Measurements from ENCODE around the gene ERCC1.

GRCh38 chr19:45468159-45468651, 44.5 kb upstream of the ERCC1 start:
- no peak for TF ChIP-seq CTCF (IDR thresholded peaks at IDR 0.05; ENCODE audit: insufficient read depth, low read length, poor library complexity, severe bottlenecking)
- no peak for TF ChIP-seq EZH2phosphoT487 (conservative IDR thresholded peaks at IDR 0.05; ENCODE audit: low read length)
